H9 (cell line): ENCODE results near the gene HBG2. TPM values are rescaled to one million over a fixed set of nuclear protein-coding genes. Genes with fewer than 3 reads are reported as not detected.

Experiments
- DNase-seq: peaks from one replicate; pipeline ENCODE4 v3.0.0-alpha.2; 2017
- H2AFZ ChIP-seq: one replicate; pipeline ENCODE4 v1.6.1; 2013; ENCODE audit warnings: mild to moderate bottlenecking, low read length, control low read depth, moderate library complexity
- H2AK5ac ChIP-seq: 2 replicates; pipeline ENCODE4 v1.6.1; 2013; ENCODE audit warnings: low read length, control low read depth, mixed read lengths; ENCODE audit not compliant: insufficient read length
- H2BK120ac ChIP-seq: one replicate; pipeline ENCODE4 v1.6.1; 2013; ENCODE audit warnings: low read depth, mild to moderate bottlenecking, low read length, control low read depth, inconsistent platforms; ENCODE audit not compliant: poor library complexity, severe bottlenecking
- H2BK12ac ChIP-seq: 2 replicates; pipeline ENCODE4 v1.6.1; 2013; ENCODE audit warnings: low read length, control low read depth, mixed read lengths, low read depth; ENCODE audit not compliant: insufficient read length
- H2BK15ac ChIP-seq: 2 replicates; pipeline ENCODE4 v1.6.1; 2013; ENCODE audit warnings: low read depth, low read length, control low read depth
- H2BK20ac ChIP-seq: one replicate; pipeline ENCODE4 v1.6.1; 2013; ENCODE audit warnings: low read depth, mild to moderate bottlenecking, low read length, control low read depth, inconsistent platforms; ENCODE audit not compliant: poor library complexity, severe bottlenecking
- H2BK5ac ChIP-seq: 2 replicates; pipeline ENCODE4 v1.6.1; 2013; ENCODE audit warnings: low read length, control low read depth, mixed read lengths; ENCODE audit not compliant: insufficient read length
- H3K14ac ChIP-seq: 2 replicates; pipeline ENCODE4 v1.6.1; 2013; ENCODE audit warnings: low read length, control low read depth; ENCODE audit not compliant: insufficient read depth
- H3K18ac ChIP-seq: 2 replicates; pipeline ENCODE4 v1.6.1; 2013; ENCODE audit warnings: low read depth, mild to moderate bottlenecking, mixed read lengths, low read length, control low read depth; ENCODE audit not compliant: insufficient read length
- H3K23ac ChIP-seq: 2 replicates; pipeline ENCODE4 v1.6.1; 2013; ENCODE audit warnings: low read length, control low read depth, mixed read lengths, low read depth; ENCODE audit not compliant: insufficient read length
- H3K23me2 ChIP-seq: 2 replicates; pipeline ENCODE4 v1.6.1; 2013; ENCODE audit warnings: low read depth, mild to moderate bottlenecking, mixed read lengths, low read length, control low read depth; ENCODE audit not compliant: insufficient read length, poor library complexity, severe bottlenecking
- H3K27ac ChIP-seq: 2 replicates; pipeline ENCODE4 v1.5.1; 2013; ENCODE audit warnings: low read length, control low read depth, mixed read lengths, low read depth; ENCODE audit not compliant: insufficient read length
- H3K27me3 ChIP-seq: 2 replicates; pipeline ENCODE4 v1.6.1; 2013; ENCODE audit warnings: low read length, control low read depth, inconsistent platforms; ENCODE audit not compliant: insufficient read depth
- H3K4ac ChIP-seq: 2 replicates; pipeline ENCODE4 v1.6.1; 2013; ENCODE audit warnings: low read depth, mild to moderate bottlenecking, control low read depth, inconsistent platforms, low read length, moderate library complexity
- H3K4me1 ChIP-seq: 2 replicates; pipeline ENCODE4 v1.6.1; 2013; ENCODE audit warnings: low read length, control low read depth, inconsistent platforms; ENCODE audit not compliant: insufficient read depth
- H3K4me2 ChIP-seq: 2 replicates; pipeline ENCODE4 v1.6.1; 2013; ENCODE audit warnings: low read length, control low read depth, mixed read lengths; ENCODE audit not compliant: insufficient read length, insufficient read depth
- H3K56ac ChIP-seq: 2 replicates; pipeline ENCODE4 v1.6.1; 2013; ENCODE audit warnings: low read depth, mild to moderate bottlenecking, mixed read lengths, low read length, control low read depth; ENCODE audit not compliant: insufficient read length
- H3K79me1 ChIP-seq: 2 replicates; pipeline ENCODE4 v1.6.1; 2013; ENCODE audit warnings: low read depth, mild to moderate bottlenecking, moderate library complexity, low read length, control low read depth, inconsistent platforms; ENCODE audit not compliant: insufficient read depth, poor library complexity, severe bottlenecking
- H3K79me2 ChIP-seq: 2 replicates; pipeline ENCODE4 v1.6.1; 2013; ENCODE audit warnings: low read length, control low read depth, inconsistent platforms; ENCODE audit not compliant: insufficient read depth
- H3K9ac ChIP-seq: 2 replicates; pipeline ENCODE4 v1.6.1; 2013; ENCODE audit warnings: low read length, control low read depth, mixed read lengths; ENCODE audit not compliant: insufficient read length; ENCODE audit errors: extremely low read depth
- H3K9me3 ChIP-seq: one replicate; pipeline ENCODE4 v1.6.1; 2013; ENCODE audit warnings: low read depth, low read length, inconsistent platforms; ENCODE audit not compliant: control insufficient read depth
- H3T11ph ChIP-seq: one replicate; pipeline ENCODE4 v1.6.1; 2013; ENCODE audit warnings: mild to moderate bottlenecking, low read length, control low read depth, inconsistent platforms
- H4K20me1 ChIP-seq: one replicate; pipeline ENCODE4 v1.6.1; 2013; ENCODE audit not compliant: control insufficient read depth, insufficient read length, insufficient read depth
- H4K5ac ChIP-seq: 2 replicates; pipeline ENCODE4 v1.6.1; 2013; ENCODE audit warnings: low read depth, mild to moderate bottlenecking, mixed read lengths, low read length, control low read depth; ENCODE audit not compliant: insufficient read length
- H4K8ac ChIP-seq: replicated peaks from 2 replicates; pipeline ENCODE4 v1.6.1; 2013; ENCODE audit warnings: low read length, control low read depth, mixed read lengths, low read depth; ENCODE audit not compliant: insufficient read length
- H4K91ac ChIP-seq: 2 replicates; pipeline ENCODE4 v1.6.1; 2013; ENCODE audit warnings: low read depth, mild to moderate bottlenecking, moderate library complexity, mixed read lengths, low read length, control low read depth; ENCODE audit not compliant: insufficient read length
- H3K27ac Mint-ChIP-seq, 3 experiments: 2 replicates in 2 of 3; 3 replicates in 1 of 3; pipeline ENCODE4 v1.8.0; 2020 to 2021; ENCODE audit warnings: mixed read lengths in 3 of 3, mild to moderate bottlenecking in 1 of 3, moderate library complexity in 1 of 3
- H3K27me3 Mint-ChIP-seq: 2 replicates; pipeline ENCODE4 v1.8.0; 2021; ENCODE audit warnings: low read depth, mild to moderate bottlenecking, moderate library complexity, mixed read lengths
- H3K36me3 Mint-ChIP-seq, 3 experiments: 2 replicates in 2 of 3; 3 replicates in 1 of 3; pipeline ENCODE4 v1.8.0; 2020 to 2021; ENCODE audit warnings: low read depth in 3 of 3, mixed read lengths in 3 of 3; ENCODE audit not compliant: insufficient read depth in 1 of 3
- H3K4me1 Mint-ChIP-seq, 2 experiments: 2 replicates each; pipeline ENCODE4 v1.8.0; 2020; ENCODE audit warnings: mixed read lengths in 2 of 2
- H3K4me3 Mint-ChIP-seq, 2 experiments: 2 replicates in 1 of 2; 3 replicates in 1 of 2; pipeline ENCODE4 v1.8.0; 2020 to 2021; ENCODE audit warnings: mild to moderate bottlenecking in 2 of 2, mixed read lengths in 2 of 2, moderate library complexity in 1 of 2
- H3K9me3 Mint-ChIP-seq, 2 experiments: 2 replicates in 1 of 2; 3 replicates in 1 of 2; pipeline ENCODE4 v1.8.0; 2020; ENCODE audit warnings: mild to moderate bottlenecking in 2 of 2, mixed read lengths in 2 of 2, moderate library complexity in 1 of 2
- whole genome bisulfite sequencing: extraction: QIAGEN DNeasy Blood & Tissue Kit; methylation state at CpG from one replicate; pipeline ENCODE4 v1.1.7; 2013; ENCODE audit warnings: missing lambda C conversion rate, low lambda C conversion rate, mixed read lengths; ENCODE audit not compliant: insufficient read length; ENCODE audit errors: extremely low coverage; 5-methylcytosine and 5-hydroxymethylcytosine counted together
- total RNA-seq: library from RNA; stranded (reverse); gene quantifications from 2 replicates; pipeline ENCODE4 v1.2.1, GENCODE V29; 2021
- TF ChIP-seq, protein P1 (sequence below): fragments of 200-600 bp; sonication (generic); conservative IDR thresholded peaks from 3 replicates; pipeline ENCODE4 v1.8.0; 2021; ENCODE audit warnings: antibody characterized with exemption, mild to moderate bottlenecking

Gene HBG2
- total RNA-seq, 1 experiment from 2014 or later: not detected

DNA sequence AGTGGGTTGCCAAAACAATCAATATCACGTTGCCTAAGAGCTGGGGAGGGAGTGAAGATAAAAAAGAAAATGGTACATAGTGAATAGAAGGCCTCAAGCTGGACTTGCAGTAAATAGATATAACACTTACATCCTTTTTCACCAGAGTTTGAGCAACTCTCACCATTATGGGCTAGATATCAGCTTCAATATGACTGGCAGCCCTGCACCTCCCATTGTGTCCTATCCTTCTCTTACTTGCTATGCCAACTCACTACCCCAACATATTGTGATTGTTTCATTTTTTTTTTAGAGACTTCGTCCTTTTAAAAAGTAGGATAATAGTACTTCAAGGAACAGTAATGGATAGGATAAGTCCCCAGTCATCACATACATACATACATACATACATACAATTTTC, 12.4 kb downstream of the HBG2 start:
- Histone ChIP-seq H3K14ac (no peak overlapping the region), H3K27ac (no peak overlapping the region), H2AK5ac (no peak overlapping the region), H2BK15ac (no peak overlapping the region), H2BK5ac (no peak overlapping the region), H3K79me2 (no peaks in the 10 kb centered on the region), H3K9me3 (no peaks in the 10 kb centered on the region), H3K9ac (no peak overlapping the region), H4K20me1 (no peaks in the 10 kb centered on the region), H3K4me2 (no peak overlapping the region), H3K27me3 (no peaks in the 10 kb centered on the region), H3K23ac (no peak overlapping the region), H3K56ac (no peak overlapping the region), H4K8ac (no peak overlapping the region), H3K4ac (no peak overlapping the region), H3T11ph (no peak overlapping the region), H4K5ac (no peak overlapping the region), H3K18ac (no peak overlapping the region), H2BK20ac (no peak overlapping the region), H3K23me2 (no peaks in the 10 kb centered on the region), H3K4me1 (no peaks in the 10 kb centered on the region), H2BK12ac (no peak overlapping the region), H4K91ac (no peak overlapping the region), H3K79me1 (no peaks in the 10 kb centered on the region), H2AFZ (no peak overlapping the region), H2BK120ac (no peak overlapping the region)
- no peak overlapping the region for H3K4me3 Mint-ChIP-seq
- H3K27me3 Mint-ChIP-seq: peaks cover 2% of the 10 kb centered on the region
- no peaks in the 10 kb centered on the region for H3K4me1 Mint-ChIP-seq
- DNase-seq: no peak
- H3K36me3 Mint-ChIP-seq: no peaks in the 10 kb centered on the region
- TF ChIP-seq, protein P1, sequence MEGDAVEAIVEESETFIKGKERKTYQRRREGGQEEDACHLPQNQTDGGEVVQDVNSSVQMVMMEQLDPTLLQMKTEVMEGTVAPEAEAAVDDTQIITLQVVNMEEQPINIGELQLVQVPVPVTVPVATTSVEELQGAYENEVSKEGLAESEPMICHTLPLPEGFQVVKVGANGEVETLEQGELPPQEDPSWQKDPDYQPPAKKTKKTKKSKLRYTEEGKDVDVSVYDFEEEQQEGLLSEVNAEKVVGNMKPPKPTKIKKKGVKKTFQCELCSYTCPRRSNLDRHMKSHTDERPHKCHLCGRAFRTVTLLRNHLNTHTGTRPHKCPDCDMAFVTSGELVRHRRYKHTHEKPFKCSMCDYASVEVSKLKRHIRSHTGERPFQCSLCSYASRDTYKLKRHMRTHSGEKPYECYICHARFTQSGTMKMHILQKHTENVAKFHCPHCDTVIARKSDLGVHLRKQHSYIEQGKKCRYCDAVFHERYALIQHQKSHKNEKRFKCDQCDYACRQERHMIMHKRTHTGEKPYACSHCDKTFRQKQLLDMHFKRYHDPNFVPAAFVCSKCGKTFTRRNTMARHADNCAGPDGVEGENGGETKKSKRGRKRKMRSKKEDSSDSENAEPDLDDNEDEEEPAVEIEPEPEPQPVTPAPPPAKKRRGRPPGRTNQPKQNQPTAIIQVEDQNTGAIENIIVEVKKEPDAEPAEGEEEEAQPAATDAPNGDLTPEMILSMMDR: no peak
- WGBS: no CpG with 5 or more reads among the region's 2 CpGs
- no peak overlapping the region for H3K27ac Mint-ChIP-seq
- H3K9me3 Mint-ChIP-seq: no peaks in the 10 kb centered on the region
